K562 (cell line): ENCODE data around the gene FRMPD4. TPM values are rescaled to one million over a fixed set of nuclear protein-coding genes. Genes with fewer than 3 reads are reported as not detected.

ENCODE experiments used
- ATAC-seq: fragments of 200-7000 bp; cut with Tn5 transposase; 3 replicates; pipeline ENCODE4 v1.9.1; 2020; ENCODE audit warnings: moderate library complexity
- BruUV-seq: library from RNA; stranded (reverse); fragments of 400-500 nt; replicated peaks from 2 replicates; lab custom pipeline; 2021; lab: Mats Ljungman, UMichigan
- CTCF ChIA-PET: fragments of 300-600 bp; formaldehyde crosslinking; extraction: SDS; loops from one replicate; lab custom pipeline; 2021; ENCODE audit warnings: low intra/inter-chr PET ratio; lab: Yijun Ruan, JAX
- POLR2A ChIA-PET: fragments of 300-600, 350-650 bp; sonication (Branson Sonifier 250); formaldehyde crosslinking; extraction: SDS; loops from one replicate; lab custom pipeline; 2021; ENCODE audit warnings: antibody characterized with exemption, inconsistent platforms; lab: Yijun Ruan, JAX
- DNase-seq, 4 experiments: peaks; one replicate each; pipeline versions ENCODE4 v3.0.0 to v3.0.0-alpha.2; 2011 to 2018; ENCODE audit warnings: low spot score in 3 of 4, mixed read lengths in 3 of 4; ENCODE audit errors: extremely low read depth in 1 of 4
- FAIRE-seq: peaks from 2 replicates; lab custom pipeline; 2011; peaks lifted over from hg19 to GRCh38; lab: Jason Lieb, UNC
- H2AFZ ChIP-seq: 2 replicates; pipeline ENCODE4 v1.6.0; 2011; ENCODE audit warnings: low read depth, low read length, control low read depth, inconsistent platforms
- H3K27ac ChIP-seq: fragments of 200-600 bp; 3 replicates; pipeline ENCODE4 v1.8.0; 2011; ENCODE audit warnings: low read depth, mild to moderate bottlenecking, control low read depth, inconsistent platforms, low read length, moderate library complexity, mixed read lengths; ENCODE audit errors: extremely low read depth
- H3K27me3 ChIP-seq, 2 experiments: fragments of 300-600 bp in 1 of 2; 2 replicates in 1 of 2; 3 replicates in 1 of 2; pipeline versions ENCODE4 v1.6.0 to v1.8.0; 2011; ENCODE audit warnings: inconsistent platforms in 2 of 2, low read length in 2 of 2, mild to moderate bottlenecking in 1 of 2, mixed read lengths in 1 of 2, moderate library complexity in 1 of 2; ENCODE audit not compliant: control insufficient read depth in 2 of 2, insufficient read depth in 2 of 2
- H3K36me3 ChIP-seq: fragments of 300-600 bp; 3 replicates; pipeline ENCODE4 v1.8.0; 2011; ENCODE audit warnings: mild to moderate bottlenecking, low read length, inconsistent platforms; ENCODE audit not compliant: control insufficient read depth, insufficient read depth
- H3K4me1 ChIP-seq, 2 experiments: fragments of 200-600 bp in 1 of 2; replicated peaks in 1 of 2; 2 replicates in 1 of 2; 3 replicates in 1 of 2; pipeline versions ENCODE4 v1.5.1 to v1.8.0; 2011; ENCODE audit warnings: inconsistent platforms in 2 of 2, low read length in 2 of 2, mild to moderate bottlenecking in 1 of 2, mixed read lengths in 1 of 2, moderate library complexity in 1 of 2; ENCODE audit not compliant: control insufficient read depth in 2 of 2, insufficient read depth in 2 of 2
- H3K4me2 ChIP-seq: 2 replicates; pipeline ENCODE4 v1.6.1; 2011; ENCODE audit warnings: low read length, control low read depth, inconsistent platforms, mixed read lengths; ENCODE audit not compliant: insufficient read depth
- H3K4me3 ChIP-seq: fragments of 200-600 bp; sonication (generic), shearing (Covaris generic); 2 replicates; pipeline ENCODE4 v1.5.1; 2016; ENCODE audit warnings: control low read depth, inconsistent platforms
- H3K79me2 ChIP-seq: fragments of 200-600 bp; 3 replicates; pipeline ENCODE4 v1.8.0; 2011; ENCODE audit warnings: low read length, inconsistent platforms; ENCODE audit not compliant: control insufficient read depth, insufficient read depth
- H3K9ac ChIP-seq, 2 experiments: 2 replicates each; pipeline versions ENCODE4 v1.6.0 to v1.6.1; 2011; ENCODE audit warnings: low read depth in 2 of 2, low read length in 2 of 2, control low read depth in 1 of 2, inconsistent platforms in 1 of 2, mild to moderate bottlenecking in 1 of 2, mixed read lengths in 1 of 2; ENCODE audit not compliant: insufficient read depth in 1 of 2
- H3K9me1 ChIP-seq: one replicate; pipeline ENCODE4 v1.6.0; 2011; ENCODE audit warnings: inconsistent platforms, mild to moderate bottlenecking, low read length, moderate library complexity; ENCODE audit not compliant: control insufficient read depth, insufficient read depth
- H3K9me3 ChIP-seq: replicated peaks from 2 replicates; pipeline ENCODE4 v1.5.1; 2011; ENCODE audit warnings: low read depth, low read length, inconsistent platforms; ENCODE audit not compliant: control insufficient read depth, insufficient read depth
- H4K20me1 ChIP-seq: replicated peaks from 2 replicates; pipeline ENCODE4 v1.6.1; 2011; ENCODE audit warnings: low read length, inconsistent platforms, mixed read lengths; ENCODE audit not compliant: control insufficient read depth, insufficient read depth
- CBFA2T3 ChIP-seq: fragments of 450-650 bp; IDR thresholded peaks from 2 replicates; pipeline ENCODE4 v1.6.1; 2017
- FOSL1 ChIP-seq: fragments of 200-800 bp; sonication (Bioruptor generic); conservative IDR thresholded peaks from 2 replicates; pipeline ENCODE4 v1.6.1; 2016; ENCODE audit warnings: missing genetic modification characterization, missing compliant biosample characterization
- HINFP ChIP-seq: fragments of 450-650 bp; conservative IDR thresholded peaks from 2 replicates; pipeline ENCODE4 v1.6.1; 2016; ENCODE audit warnings: missing genetic modification characterization, low read depth, mild to moderate bottlenecking, control low read depth, missing compliant biosample characterization
- MAFF ChIP-seq: IDR thresholded peaks from 2 replicates; pipeline ENCODE4 v1.6.1; 2012; ENCODE audit warnings: low read length, improper control_type of control experiment
- RBM25 ChIP-seq: fragments of 200-400 bp; formaldehyde crosslinking; IDR thresholded peaks from 2 replicates; pipeline ENCODE4 v1.6.1; 2018; ENCODE audit warnings: low read length, low read depth, moderate library complexity; ENCODE audit not compliant: severe bottlenecking
- SNIP1 ChIP-seq: fragments of 450-650 bp; IDR thresholded peaks from 2 replicates; pipeline ENCODE4 v1.7.1; 2017; ENCODE audit warnings: low read depth, mild to moderate bottlenecking
- WGBS: fragments of 100-300 bp; shearing (Covaris generic); methylation state at CpG from one replicate; pipeline ENCODE4 v1.1.6; 2016; ENCODE audit warnings: low coverage, mixed read lengths; ENCODE audit not compliant: insufficient coverage; ENCODE audit errors: missing lambda C conversion rate; 5-methylcytosine and 5-hydroxymethylcytosine counted together
- in situ Hi-C: fragments of 300-500 bp; cut with MboI; formaldehyde crosslinking; loops from 4 replicates; pipeline ENCODE4 v1.15.0; 2018; ENCODE audit warnings: inconsistent platforms, mixed read lengths
- intact Hi-C: fragments of 100-400 bp; cut with micrococcal nuclease; formaldehyde crosslinking; loops from 2 replicates; pipeline ENCODE4 v1.14.2; 2022
- polyA plus RNA-seq, 8 experiments: library from polyadenylated mRNA; depleted of rRNA in 4 of 8; stranded (reverse) in 5 of 8; unstranded in 3 of 8; fragments of >200 nt; fragmentation: Nextera tagmentation in 2 of 8; fragmentation: Illumina TruSeq in 1 of 8; extraction: Ambion mirVana in 2 of 8; extraction: Trizol in 1 of 8; gene quantifications; 2 replicates each; pipeline versions ENCODE4 v1.2.1 to v1.2.3, GENCODE V29; 2011 to 2014; ENCODE audit warnings: inconsistent platforms in 1 of 8, missing spikeins in 1 of 8
- total RNA-seq, 7 experiments: library from RNA; depleted of rRNA in 6 of 7; stranded (reverse); fragments of >200 nt in 6 of 7; fragmentation: Illumina TruSeq in 2 of 7; extraction: Trizol in 2 of 7; gene quantifications; 2 replicates each; pipeline versions ENCODE4 v1.2.1 to v1.2.3, GENCODE V29; 2011 to 2021; ENCODE audit warnings: low replicate concordance in 1 of 7

FRMPD4 gene
- total and polyA plus RNA-seq, 9 of the 15 experiments (the other 6 are each of a cell fraction or from before 2014, with no cell fraction given) = not detected

GRCh38 chrX:12648995-12649394 lies 510.7 kb downstream of the FRMPD4 start:
- ATAC-seq = no peak
- 0% methylated on average over 5 of the region's 5 CpGs for WGBS
- intact Hi-C loops (no loop called here), in situ Hi-C loops (no loop called here)
- Histone ChIP-seq H3K27ac (no peak overlapping the region), H3K79me2 (no peaks in the 10 kb centered on the region), H3K9me1 (no peaks in the 10 kb centered on the region), H3K4me1 (no peaks in the 10 kb centered on the region), H3K4me2 (no peak overlapping the region), H3K9me3 (no peaks in the 10 kb centered on the region), H3K27me3 (no peaks in the 10 kb centered on the region), H3K4me3 (no peak overlapping the region), H3K9ac (no peak overlapping the region), H4K20me1 (no peaks in the 10 kb centered on the region), H2AFZ (no peak overlapping the region), H3K36me3 (no peaks in the 10 kb centered on the region)
- BruUV-seq = no TSS peak
- TF ChIP-seq RBM25 = no peak
- TF ChIP-seq CBFA2T3 = peak; percentile 25; the same call in 1 of the 2 replicates
- TF ChIP-seq SNIP1 = no peak
- no peak for TF ChIP-seq MAFF
- TF ChIP-seq HINFP (tag) = no peak
- TF ChIP-seq FOSL1 = 0 out of 2 replicates have a peak, but pooled peaks have one; percentile 25
- ChIA-PET POLR2A (no interaction called here), CTCF (no interaction called here)
- DNase-seq = peak in 2 of 4 experiments; percentile 7 to 14
- no peak for FAIRE-seq
